ENCODE data around the gene MAP1LC3A.

Gene MAP1LC3A

GRCh38 chr20:34571753-34572152 is 13.2 kb downstream of the MAP1LC3A start:
- no peak for ATAC-seq
- TF ChIP-seq SNAI2 (CRISPR knock-in tag; IDR thresholded peaks at IDR 0.05) (no peak), ARNTL (CRISPR knock-in tag; IDR thresholded peaks at IDR 0.05; ENCODE audit: borderline replicate concordance, low read depth) (no peak), CSRNP3 (CRISPR knock-in tag; IDR thresholded peaks at IDR 0.05) (no peak), GLIS3 (CRISPR knock-in tag; IDR thresholded peaks at IDR 0.05) (no peak), ZC3H10 (CRISPR knock-in tag; IDR thresholded peaks at IDR 0.05) (no peak), RARB (CRISPR knock-in tag; IDR thresholded peaks at IDR 0.05) (no peak), ISL1 (CRISPR knock-in tag; IDR thresholded peaks at IDR 0.05) (no peak), ZNF8 (CRISPR knock-in tag; IDR thresholded peaks at IDR 0.05) (no peak), CSDC2 (CRISPR knock-in tag; IDR thresholded peaks at IDR 0.05) (no peak), ESRRG (CRISPR knock-in tag; IDR thresholded peaks at IDR 0.05) (no peak), OSR1 (CRISPR knock-in tag; IDR thresholded peaks at IDR 0.05) (no peak), CREB5 (CRISPR knock-in tag; IDR thresholded peaks at IDR 0.05; ENCODE audit: low read depth) (no peak)

- no peak for ATAC-seq
- TF ChIP-seq ZNF565 (CRISPR knock-in tag; conservative IDR thresholded peaks at IDR 0.05; ENCODE audit: low read depth) (no peak), ZC3H10 (CRISPR knock-in tag; IDR thresholded peaks at IDR 0.05) (no peak), OSR1 (CRISPR knock-in tag; IDR thresholded peaks at IDR 0.05) (no peak), PATZ1 (CRISPR knock-in tag; IDR thresholded peaks at IDR 0.05; ENCODE audit: borderline replicate concordance) (no peak), CREB5 (CRISPR knock-in tag; IDR thresholded peaks at IDR 0.05; ENCODE audit: low read depth) (no peak)
These were observed 15.2 kb downstream of the MAP1LC3A start for GRCh38 chr20:34573541-34574300.

- ATAC-seq: no peak
- TF ChIP-seq GLIS3 (CRISPR knock-in tag; IDR thresholded peaks at IDR 0.05) (no peak), ESRRG (CRISPR knock-in tag; IDR thresholded peaks at IDR 0.05) (no peak), ARNTL (CRISPR knock-in tag; IDR thresholded peaks at IDR 0.05; ENCODE audit: borderline replicate concordance, low read depth) (no peak), ZNF8 (CRISPR knock-in tag; IDR thresholded peaks at IDR 0.05) (no peak), TSHZ2 (CRISPR knock-in tag; IDR thresholded peaks at IDR 0.05) (no peak), ZFP3 (CRISPR knock-in tag; IDR thresholded peaks at IDR 0.05) (no peak), SNAI2 (CRISPR knock-in tag; IDR thresholded peaks at IDR 0.05) (no peak), ISL1 (CRISPR knock-in tag; IDR thresholded peaks at IDR 0.05) (no peak), ZNF70 (CRISPR knock-in tag; IDR thresholded peaks at IDR 0.05) (no peak), BACH2 (CRISPR knock-in tag; IDR thresholded peaks at IDR 0.05; ENCODE audit: borderline replicate concordance) (no peak), ZC3H10 (CRISPR knock-in tag; IDR thresholded peaks at IDR 0.05) (no peak), CREB5 (CRISPR knock-in tag; IDR thresholded peaks at IDR 0.05; ENCODE audit: low read depth) (no peak), RARB (CRISPR knock-in tag; IDR thresholded peaks at IDR 0.05) (no peak), ZNF565 (CRISPR knock-in tag; conservative IDR thresholded peaks at IDR 0.05; ENCODE audit: low read depth) (no peak), TOX (CRISPR knock-in tag; IDR thresholded peaks at IDR 0.05; ENCODE audit: borderline replicate concordance) (no peak), OSR1 (CRISPR knock-in tag; IDR thresholded peaks at IDR 0.05) (no peak), TCF4 (CRISPR knock-in tag; IDR thresholded peaks at IDR 0.05; ENCODE audit: borderline replicate concordance) (no peak), CSRNP3 (CRISPR knock-in tag; IDR thresholded peaks at IDR 0.05) (no peak), PATZ1 (CRISPR knock-in tag; IDR thresholded peaks at IDR 0.05; ENCODE audit: borderline replicate concordance) (no peak)
These were observed 15.9 kb downstream of the MAP1LC3A start for GRCh38 chr20:34574426-34574825.
